Esophagus squamous epithelium (tissue), 4 donors: ENCODE results near the gene GLRX3.

Experiments
- POLR2A ChIP-seq, 4 donors: fragments of 450-650 bp; IDR thresholded peaks; one replicate each; pipeline ENCODE4 v1.6.1; 2017; ENCODE audit warnings: antibody characterized with exemption in 4 of 4, mild to moderate bottlenecking in 4 of 4, moderate library complexity in 3 of 4
- TF ChIP-seq, protein P1 (sequence below), 6 experiments: fragments of 450-650 bp in 4 of 6; fragments of 200-600 bp in 2 of 6; sonication (generic) in 2 of 6; IDR thresholded peaks; one replicate each; pipeline ENCODE4 v1.5.1; 2016 to 2019; ENCODE audit warnings: antibody characterized with exemption in 6 of 6, mild to moderate bottlenecking in 4 of 6, moderate library complexity in 4 of 6

DNA sequence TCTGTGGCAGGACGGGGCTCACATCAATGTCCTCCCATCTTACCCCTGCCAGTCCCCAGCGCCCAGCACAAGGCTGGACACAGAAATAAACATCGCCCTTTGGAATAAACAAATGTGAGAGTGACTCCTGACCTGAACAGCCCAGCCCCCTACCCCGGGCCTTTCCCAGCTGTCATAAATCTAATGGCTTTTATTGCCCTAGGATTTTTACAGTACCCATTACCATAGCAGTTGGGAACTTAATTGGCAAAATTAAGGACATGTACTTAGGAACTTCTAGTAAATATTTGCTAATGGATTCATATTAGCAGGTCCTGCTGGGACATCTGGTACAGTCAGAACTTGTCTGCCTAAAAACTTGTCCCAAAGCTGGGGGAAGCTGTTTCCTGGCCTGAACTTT is 76.6 kb downstream of the GLRX3 start:
- TF ChIP-seq, protein P1, sequence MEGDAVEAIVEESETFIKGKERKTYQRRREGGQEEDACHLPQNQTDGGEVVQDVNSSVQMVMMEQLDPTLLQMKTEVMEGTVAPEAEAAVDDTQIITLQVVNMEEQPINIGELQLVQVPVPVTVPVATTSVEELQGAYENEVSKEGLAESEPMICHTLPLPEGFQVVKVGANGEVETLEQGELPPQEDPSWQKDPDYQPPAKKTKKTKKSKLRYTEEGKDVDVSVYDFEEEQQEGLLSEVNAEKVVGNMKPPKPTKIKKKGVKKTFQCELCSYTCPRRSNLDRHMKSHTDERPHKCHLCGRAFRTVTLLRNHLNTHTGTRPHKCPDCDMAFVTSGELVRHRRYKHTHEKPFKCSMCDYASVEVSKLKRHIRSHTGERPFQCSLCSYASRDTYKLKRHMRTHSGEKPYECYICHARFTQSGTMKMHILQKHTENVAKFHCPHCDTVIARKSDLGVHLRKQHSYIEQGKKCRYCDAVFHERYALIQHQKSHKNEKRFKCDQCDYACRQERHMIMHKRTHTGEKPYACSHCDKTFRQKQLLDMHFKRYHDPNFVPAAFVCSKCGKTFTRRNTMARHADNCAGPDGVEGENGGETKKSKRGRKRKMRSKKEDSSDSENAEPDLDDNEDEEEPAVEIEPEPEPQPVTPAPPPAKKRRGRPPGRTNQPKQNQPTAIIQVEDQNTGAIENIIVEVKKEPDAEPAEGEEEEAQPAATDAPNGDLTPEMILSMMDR (IDR thresholded peaks at IDR 0.05), result no peak
- TF ChIP-seq POLR2A (IDR thresholded peaks at IDR 0.05), result no peak
